Central memory CD4-positive, alpha-beta T cell (primary cell): ENCODE data around the gene PJA2.
A peak's percentile ranks its signal among the peaks of the same experiment; 100 is the strongest.
"Not testable (repeated sequence)": the region's sequence is repeated elsewhere in the genome, so short reads cannot be mapped to it uniquely, and the experiment has no call there.

Source experiments
- DNase-seq: peaks from one replicate; pipeline ENCODE4 v3.0.0; 2022
- total RNA-seq, 3 experiments: gene quantifications; one replicate each; lab custom pipeline; 2026; lab: John Stamatoyannopoulos, UW

PJA2 gene, protein sequence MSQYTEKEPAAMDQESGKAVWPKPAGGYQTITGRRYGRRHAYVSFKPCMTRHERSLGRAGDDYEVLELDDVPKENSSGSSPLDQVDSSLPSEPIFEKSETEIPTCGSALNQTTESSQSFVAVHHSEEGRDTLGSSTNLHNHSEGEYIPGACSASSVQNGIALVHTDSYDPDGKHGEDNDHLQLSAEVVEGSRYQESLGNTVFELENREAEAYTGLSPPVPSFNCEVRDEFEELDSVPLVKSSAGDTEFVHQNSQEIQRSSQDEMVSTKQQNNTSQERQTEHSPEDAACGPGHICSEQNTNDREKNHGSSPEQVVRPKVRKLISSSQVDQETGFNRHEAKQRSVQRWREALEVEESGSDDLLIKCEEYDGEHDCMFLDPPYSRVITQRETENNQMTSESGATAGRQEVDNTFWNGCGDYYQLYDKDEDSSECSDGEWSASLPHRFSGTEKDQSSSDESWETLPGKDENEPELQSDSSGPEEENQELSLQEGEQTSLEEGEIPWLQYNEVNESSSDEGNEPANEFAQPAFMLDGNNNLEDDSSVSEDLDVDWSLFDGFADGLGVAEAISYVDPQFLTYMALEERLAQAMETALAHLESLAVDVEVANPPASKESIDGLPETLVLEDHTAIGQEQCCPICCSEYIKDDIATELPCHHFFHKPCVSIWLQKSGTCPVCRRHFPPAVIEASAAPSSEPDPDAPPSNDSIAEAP
- 144 to 259 (median 172) reads per million in 3 experiments for total RNA-seq

DNA sequence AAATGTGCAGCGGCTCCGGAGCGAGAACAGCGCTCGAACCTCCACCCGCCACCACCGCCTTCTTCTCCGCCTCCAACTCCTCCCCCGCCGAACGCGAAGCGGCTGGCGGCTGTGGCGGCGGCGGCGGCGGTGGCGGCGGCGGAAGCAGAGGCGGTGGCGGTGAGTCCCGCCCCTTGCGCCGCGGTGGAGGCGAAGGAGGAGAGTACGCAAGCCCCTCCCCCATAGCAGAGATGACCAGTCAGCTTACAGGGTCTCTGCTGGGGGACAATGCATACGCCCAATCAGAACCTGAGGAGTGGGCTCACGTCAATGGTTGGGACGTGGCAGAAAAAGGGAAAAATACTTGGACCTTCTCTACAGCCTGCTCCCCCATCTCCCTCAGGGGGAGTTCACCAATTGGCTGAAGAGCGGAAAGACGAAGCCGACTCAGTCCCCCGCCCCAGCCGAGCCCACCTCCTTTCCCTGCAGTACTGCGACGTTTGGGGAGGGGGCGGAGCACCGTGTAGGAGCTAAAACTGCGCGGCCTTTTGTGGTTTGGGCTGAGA, at the start of gene PJA2:
Gene PJA2 (minus strand): TSS at position 131 of the 545 bp plus-strand sequence. CDS start 26,541 bp downstream, outside the sequence.
- DNase-seq: peak; percentile 97

DNA sequence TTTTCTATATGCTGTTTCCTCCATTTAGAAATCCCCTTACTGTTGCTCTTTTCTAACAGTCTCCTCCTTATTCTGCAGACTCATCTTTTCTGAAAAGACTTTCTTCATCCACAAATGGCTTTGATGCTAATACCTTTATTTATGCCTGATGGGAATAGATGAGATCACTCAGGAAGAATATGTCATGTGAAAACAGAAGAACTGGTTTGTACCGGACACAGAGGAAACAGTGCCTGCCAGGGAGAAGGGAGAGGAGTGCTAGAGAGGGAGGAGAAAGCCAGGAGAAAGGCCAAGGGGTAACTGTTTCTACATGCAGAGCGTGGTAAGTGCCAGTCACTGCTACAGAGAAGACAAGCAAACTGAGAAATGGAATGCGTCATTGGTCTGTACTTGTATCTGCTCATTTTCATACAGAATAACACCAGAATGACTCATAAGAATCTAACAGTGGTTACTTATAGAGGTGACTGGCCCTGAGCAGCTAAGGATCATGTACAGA, 45.9 kb upstream of the PJA2 start:
- DNase-seq: no peak

DNA sequence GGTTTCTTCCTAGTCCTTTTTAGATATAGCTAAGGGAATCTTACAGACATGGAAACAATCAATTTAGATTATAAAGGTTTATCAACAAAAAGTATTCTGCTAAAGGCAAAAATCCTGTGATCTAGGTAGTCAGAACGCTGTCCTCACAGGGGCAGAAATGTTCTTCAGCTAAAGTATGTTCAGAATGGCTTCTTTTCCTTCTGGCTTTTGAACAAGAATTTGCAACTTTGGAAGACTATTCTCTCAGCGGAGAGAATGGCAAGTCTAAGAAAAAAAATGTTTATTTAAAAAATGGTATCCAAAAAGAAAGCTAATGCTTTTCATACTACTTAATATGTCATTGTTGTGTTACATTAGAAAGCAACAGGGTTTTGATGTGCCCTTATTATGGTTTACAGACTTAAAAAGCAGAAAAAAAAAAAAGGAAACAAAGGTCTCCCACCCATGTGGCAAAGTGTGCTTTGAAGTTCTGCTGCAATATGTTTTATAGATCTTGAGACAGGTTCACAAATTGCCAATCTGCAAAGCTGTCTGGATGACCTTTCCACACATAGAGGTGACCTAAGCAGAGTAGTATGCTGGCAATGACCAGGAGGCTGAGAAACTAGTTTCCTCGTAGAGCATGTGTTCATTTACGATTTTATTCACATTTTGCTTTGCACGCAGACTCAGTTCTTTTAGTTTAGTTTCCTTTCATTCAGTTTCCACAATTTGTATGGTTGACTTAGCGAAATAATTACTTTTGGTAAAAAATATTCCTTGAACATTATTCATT, 45.1 kb upstream of the PJA2 start:
- DNase-seq: no peak

DNA sequence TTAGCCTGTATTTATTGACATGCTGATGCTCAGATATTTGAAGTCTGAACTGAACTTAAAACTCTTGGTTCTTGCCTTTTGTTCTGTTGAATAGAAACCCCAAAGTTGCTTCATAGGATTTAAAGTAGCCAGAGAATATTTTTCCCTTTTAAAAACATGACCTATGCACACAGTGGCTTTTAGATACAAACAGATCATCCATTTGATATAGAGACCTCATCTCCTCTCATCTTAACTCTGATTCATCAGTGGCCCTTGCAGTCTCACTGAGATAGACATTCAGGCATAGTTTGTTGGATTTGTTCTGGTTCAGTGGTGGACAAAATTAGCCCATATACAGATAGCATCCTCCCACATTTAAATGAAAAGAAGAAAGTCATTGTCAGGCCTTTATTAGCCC, 43.5 kb upstream of the PJA2 start:
- no peak for DNase-seq

DNA sequence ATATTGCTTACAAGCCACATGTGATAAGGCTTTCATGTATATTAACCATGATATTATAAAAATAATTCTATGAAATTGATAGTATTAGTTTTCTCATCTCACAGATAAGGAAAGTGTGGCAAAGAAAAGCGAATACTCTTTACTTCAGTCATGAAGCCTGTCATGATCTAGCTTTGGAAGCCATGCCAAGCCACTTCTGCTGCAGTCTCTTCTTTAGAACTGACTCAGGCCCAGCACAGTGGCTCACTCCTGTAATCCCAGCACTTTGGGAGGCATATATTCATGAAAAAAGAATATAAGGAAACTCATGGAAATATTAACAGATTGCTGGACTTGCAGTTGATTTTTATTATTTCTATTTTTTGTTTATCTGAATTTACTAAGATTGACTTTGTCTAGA, 42.9 kb upstream of the PJA2 start:
- no peak for DNase-seq

DNA sequence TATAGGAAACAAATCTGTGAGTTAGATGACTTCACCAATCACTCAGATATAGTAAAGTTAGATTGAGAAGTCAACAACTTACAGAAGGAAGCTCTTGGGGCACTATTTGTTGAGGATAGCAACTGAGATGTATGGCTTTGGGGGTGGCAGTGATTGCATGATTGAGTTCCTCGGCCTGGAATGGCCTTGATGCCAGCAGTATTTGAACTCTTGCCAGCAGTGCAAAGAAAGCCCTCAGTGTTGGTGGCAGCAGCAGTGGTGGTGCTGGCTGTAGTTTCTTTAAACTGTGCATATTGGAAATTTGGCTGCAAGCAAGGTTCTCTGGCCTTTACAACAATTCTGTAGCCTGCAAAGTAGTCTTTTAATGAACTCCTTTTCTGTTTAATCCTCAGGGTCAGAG, 41.4 kb upstream of the PJA2 start:
- DNase-seq: no peak

DNA sequence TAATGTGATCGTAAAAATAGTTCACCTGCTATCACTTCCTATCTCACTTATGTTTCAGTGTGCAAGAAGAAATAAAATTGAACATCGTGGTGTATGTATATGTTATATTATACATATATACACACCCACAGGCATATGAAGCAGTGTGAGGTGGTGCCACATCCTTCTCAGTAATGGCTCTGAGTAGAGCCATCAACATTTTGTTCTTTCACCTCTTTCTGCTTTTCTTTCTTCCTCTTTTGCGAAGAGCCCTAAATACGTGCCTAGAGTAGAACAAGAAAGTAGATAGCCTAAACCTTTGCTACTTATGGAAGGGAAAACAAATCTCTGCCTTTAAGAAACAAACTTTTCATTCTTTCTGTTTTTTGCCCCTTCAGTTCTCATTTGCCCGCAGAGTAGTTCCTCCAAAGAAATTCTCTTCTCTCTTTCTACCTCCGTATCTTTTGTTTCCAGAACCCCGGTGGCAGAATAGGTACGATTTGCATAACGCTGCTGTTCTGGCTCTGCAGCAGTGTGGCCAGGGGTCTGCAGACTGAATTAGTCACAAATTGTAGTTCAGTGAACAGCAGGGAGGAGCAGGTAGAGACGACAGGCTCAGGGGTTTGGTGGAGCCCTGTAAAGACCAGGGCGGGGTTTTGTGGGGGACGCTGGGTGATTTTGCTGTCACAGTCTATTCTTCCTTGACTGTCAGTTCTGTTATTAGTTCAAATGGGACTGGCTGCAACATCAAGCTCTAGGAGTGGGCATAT, 40.5 kb upstream of the PJA2 start:
- DNase-seq: no peak

DNA sequence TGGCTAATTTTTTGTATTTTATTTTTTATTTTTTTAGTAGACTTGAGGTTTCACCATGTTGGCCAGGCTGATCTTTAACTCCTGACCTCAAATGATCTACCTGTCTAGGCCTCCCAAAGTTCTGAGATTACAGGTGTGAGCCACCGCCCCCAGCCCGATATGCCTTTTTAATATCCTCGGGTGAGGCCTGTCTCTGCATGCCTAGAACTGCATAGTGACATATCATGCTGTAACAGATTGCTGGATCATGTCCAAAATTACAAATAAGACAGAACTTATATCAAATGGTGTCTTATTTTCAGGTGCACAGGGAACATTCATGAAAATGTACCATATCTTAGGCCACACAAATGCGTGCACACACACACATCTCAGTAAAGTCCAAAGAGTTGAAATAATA, 39.1 kb upstream of the PJA2 start:
- no peak for DNase-seq

DNA sequence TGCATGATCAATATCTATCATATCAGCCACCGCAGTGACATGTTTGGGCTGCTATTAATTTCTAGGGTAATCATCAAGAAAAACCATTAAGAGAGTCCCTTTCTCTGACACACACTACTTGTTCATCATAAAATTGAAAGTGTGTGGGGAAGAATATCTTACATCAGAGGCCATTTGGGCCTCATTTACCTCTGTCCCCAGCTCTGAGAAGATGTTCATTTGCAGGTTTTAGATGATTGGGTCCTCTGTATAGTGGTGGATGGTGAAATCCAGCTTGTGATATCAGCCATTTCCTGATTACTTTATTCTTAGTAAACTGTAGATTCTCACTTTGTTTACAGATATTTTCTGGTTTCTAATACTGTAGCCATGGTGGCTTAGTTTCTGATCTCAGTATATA, 29.8 kb upstream of the PJA2 start:
- no peak for DNase-seq

DNA sequence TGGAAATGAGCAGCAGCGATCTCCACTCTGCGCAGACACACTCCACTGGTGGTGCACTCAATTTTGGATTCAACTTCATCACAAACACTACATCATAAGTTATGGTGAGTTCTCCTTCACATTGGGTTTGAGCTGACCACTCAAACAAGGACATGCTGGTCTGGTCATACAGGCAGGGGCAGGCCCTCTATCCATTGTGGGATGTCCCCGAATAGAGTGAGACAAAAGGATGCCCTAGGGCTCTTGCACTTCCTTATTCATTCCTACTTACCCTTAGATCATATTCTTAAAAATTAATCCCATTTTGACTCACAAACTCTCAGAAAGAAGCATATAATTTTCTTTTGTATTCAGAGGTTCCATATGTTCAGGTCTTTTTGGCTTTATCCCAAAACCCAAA, 16.3 kb upstream of the PJA2 start:
- DNase-seq: no peak

DNA sequence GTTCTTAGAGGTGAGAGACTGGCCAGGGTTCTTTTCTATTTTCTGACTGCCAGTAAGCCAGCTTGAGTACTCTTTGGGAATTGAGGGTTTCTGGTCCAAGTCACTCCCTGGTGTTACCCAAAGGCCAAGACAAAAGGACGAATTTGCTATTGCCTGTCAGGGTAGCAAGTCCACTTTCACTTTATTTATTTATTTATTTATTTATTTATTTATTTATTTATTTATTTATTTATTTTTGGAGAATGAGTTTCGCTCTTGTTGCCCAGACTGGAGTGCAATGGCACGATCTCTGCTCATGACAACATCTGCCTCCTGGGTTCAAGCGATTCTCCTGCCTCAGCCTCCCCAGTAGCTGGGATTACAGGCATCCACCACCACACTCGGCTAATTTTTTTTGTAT, 15.7 kb upstream of the PJA2 start:
- not testable (repeated sequence) for DNase-seq

DNA sequence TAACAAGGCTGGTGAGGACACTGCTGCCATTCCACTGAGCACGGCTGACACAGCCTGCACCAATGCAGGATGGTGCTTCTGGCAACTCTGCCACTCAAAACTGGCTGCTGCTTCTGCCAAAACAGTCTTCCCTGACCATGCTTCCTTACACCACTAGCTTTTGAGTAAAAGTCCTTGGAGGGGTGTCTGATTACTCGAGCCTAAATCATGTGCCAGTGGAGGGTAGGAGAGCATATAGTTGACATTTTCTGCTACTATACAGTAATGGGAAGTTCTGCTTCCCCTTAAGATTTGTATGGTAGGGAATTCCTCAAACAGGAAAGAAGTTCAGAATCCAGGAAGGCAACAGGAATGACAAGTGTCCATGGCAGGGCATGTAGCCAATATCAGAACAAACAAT, 12.2 kb upstream of the PJA2 start:
- DNase-seq: no peak

DNA sequence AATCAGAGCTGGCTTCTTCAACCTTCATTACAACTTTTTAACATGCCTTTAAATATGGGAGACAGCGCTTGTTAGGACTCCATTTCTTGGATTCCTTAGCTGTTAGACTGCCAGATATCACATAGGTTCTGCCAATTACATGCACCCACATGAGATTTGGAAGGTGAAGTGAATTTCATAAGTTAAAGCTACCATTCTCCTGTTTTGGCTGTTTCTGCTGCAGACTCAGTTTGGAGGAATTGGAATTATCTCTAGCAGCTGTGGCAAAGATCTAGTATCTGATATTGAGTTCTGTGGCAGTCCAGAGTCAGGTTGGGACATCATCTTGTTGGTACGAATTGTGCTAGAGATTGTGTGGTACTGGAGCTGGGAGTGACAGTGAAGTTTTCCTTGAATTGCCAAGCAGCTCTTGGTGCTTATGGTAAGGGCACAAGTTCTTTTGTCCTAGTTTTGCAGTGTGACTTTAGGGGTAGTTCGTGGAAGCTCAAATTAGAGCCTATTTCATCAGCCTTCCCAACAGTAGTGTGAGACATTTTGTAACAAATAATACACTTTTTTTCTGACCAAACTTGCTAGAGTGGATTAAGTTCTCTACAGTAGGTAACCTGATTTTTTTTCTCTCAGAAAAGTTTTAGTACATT, 9.1 kb upstream of the PJA2 start:
- no peak for DNase-seq

DNA sequence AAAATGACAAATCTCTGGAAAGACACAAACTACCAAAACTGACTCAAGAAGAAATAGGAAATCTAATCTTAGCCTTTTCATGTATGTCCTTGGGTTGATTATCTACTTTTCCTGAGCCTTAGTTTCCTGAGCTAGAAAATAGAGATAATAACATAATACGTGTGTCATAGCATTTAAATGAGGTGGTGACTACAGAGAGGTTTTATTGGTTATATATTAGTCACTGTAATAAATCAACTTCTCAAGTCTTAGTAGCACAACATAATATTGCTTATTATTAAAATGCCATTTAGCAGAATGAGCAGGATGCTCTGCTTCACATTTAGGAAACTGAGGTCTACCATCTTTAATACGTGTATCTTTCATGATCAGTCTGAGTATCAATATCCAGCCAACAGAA, 7.1 kb upstream of the PJA2 start:
- DNase-seq: no peak

DNA sequence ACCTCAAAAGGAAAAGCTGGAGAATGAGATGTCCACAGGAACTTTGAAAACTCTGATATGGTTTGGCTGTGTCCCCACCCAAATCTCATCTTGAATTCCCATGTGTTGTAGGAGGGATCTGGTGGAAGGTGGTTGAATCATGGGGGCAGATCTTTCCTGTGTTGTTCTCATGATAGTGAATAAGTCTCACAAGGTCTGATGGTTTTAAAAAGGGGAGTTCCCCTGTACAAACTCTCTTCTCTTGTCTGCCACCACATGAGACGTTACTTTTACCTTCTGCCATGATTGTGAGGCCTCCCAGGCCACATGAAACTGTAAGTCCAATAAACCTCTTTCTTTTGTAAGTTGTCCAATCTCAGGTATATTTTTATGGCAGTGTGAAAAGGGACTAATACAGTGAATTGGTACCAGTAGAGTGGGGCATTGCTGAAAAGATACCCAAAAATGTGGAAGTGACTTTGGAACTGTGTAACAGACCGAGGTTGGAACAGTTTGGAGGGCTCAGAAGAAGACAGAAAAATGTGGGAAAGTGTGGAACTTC, 4.2 kb upstream of the PJA2 start:
- not testable (repeated sequence) for DNase-seq

DNA sequence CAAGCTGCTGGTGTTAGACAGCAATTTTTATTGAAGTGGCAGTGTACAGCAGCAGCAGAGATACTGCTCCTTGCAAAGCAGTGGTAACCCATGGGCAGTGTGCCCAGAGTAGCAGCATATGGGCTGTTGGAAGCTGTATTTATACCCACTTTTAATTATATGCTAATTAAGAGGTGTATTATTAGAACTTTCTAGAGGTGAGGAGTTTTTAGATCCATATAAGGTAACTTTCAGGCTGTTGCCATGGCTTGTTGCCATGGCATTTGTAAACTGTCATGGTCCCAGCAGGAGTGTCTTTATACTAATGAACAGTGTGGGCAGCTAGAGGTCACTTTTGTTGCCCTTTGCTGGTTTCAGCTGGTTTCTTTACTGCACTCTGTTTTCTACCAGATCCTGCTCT, 3.7 kb upstream of the PJA2 start:
- no peak for DNase-seq

DNA sequence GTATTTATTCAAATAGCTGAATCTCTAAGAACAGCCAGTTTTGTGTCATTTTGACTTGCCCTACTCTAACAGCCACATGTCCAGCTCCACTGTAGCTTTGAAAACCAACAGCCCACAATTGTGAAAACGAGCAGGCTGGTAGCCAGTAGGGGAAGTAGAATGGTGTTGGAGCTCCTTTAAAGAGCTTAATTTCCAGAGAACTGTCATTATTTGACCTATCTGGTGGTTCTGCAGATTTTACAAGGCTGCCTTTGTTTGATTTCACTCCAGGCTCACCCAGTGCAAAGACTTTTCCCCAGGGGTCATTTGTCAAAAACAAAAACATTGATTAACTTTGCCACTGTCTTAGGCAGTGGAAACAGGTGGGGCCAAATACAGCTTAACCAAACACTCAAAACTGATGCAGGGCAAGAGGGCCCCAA, 3.2 kb upstream of the PJA2 start:
- DNase-seq: no peak

DNA sequence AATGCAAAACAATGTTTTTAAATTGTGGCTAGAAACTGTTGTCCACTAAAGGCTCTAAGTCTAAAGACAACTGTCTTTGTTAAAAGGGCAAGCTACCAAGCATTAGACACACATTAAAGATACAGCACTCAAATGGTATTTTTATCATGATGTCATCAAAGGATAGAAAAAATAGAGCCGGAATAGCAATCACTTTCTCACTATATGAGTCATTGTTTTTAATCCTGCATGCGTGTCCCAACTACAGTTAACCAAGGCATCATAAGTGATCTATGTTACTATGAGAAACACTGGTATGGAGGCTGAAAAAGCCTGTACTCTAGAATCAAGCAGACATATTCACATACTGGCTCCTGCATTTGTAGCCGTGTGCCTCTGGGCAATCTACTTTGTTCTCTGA, 1.9 kb upstream of the PJA2 start:
- peak; percentile 20 for DNase-seq

DNA sequence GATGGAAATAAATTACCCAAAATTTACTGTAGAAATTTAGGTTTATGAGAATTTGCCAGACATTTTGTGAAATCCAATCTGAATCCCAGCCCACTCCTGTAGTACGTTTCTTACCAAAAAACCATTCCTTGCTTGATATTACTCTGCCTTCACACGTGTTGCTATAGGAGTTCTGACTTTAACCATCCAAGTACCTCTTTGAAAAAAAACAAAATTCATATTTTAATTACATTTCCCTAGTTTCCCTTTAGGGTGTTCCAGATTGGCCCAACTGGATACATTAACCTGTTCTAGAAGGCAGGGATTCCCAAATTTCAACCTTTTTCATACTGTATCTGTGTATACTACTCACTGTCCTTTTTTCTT, 1.4 kb upstream of the PJA2 start:
- no peak for DNase-seq

DNA sequence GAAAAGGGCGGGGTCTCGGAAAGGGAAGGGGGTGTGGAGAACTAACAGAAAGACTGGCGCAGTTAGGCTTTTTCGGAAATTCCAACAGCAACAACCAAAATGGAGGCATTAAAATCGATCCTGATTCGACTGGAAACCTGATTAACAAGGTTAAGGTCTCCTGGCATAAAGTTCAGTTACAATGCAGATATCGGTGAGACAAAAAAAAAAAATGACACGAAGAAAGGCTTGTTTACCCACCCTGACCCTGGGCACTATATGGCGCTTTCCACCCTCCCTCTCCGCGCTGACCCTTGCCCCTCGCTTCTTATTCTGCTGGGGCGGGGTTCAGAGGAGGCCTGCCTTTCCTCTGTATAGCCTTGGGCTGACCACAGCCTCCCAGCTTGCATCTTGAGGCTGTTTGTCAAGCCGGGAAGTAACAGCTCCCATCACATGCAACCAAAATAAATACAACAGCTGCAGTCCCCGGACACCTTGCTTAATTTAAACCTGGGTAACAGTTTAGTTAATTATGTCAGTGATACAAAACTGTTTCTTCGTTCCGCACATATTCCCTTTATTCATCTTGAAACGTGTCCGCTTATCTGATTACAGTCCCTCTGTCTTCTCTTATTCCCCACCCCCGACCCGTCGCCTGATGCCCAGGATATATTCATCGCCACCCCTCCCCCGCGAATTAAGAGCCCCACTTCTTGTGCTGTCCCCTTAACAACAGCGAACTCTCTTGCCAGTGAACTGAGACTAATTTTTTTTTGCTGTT, 795 bp upstream of the PJA2 start:
- no peak for DNase-seq
